Right cardiac atrium (tissue), 5 donors: ENCODE measurements around the gene KRTAP3-2. TPM values are rescaled to one million over a fixed set of nuclear protein-coding genes. Genes with fewer than 3 reads are reported as not detected.

Experiments used
- ATAC-seq, 2 donors: fragments of 200-7000 bp; cut with Tn5 transposase; one replicate each; pipeline versions ENCODE4 v1.8.0 to v1.9.1; 2020; ENCODE audit warnings: moderate library complexity in 2 of 2, mild to moderate bottlenecking in 1 of 2
- DNase-seq, 3 donors: peaks; one replicate each; pipeline ENCODE4 v3.0.0-alpha.2; 2020
- H3K27ac ChIP-seq: one replicate; pipeline ENCODE4 v1.5.1; 2013; ENCODE audit warnings: mild to moderate bottlenecking, low read length, control low read depth, moderate library complexity
- H3K27me3 ChIP-seq: one replicate; pipeline ENCODE4 v1.6.1; 2013; ENCODE audit not compliant: control insufficient read depth, insufficient read depth
- H3K4me1 ChIP-seq: one replicate; pipeline ENCODE4 v1.6.1; 2013; ENCODE audit warnings: low read length; ENCODE audit not compliant: control insufficient read depth, insufficient read depth
- H3K4me3 ChIP-seq: one replicate; pipeline ENCODE4 v1.5.1; 2013; ENCODE audit warnings: low read length, control low read depth
- H3K9me3 ChIP-seq: one replicate; pipeline ENCODE4 v1.6.1; 2013; ENCODE audit warnings: low read length; ENCODE audit not compliant: control insufficient read depth
- WGBS: extraction: QIAGEN DNeasy Blood & Tissue Kit; methylation state at CpG from one replicate; pipeline ENCODE4 v1.1.7; 2013; 5-methylcytosine and 5-hydroxymethylcytosine counted together
- intact Hi-C, 4 donors: fragments of 100-400 bp; cut with DNase I; formaldehyde crosslinking; loops; one replicate each; pipeline versions ENCODE4 v1.11.0 to v1.14.0; 2022 to 2023
- polyA plus RNA-seq: library from polyadenylated mRNA; stranded (reverse); fragments of 200-250 nt; gene quantifications from one replicate; pipeline ENCODE4 v1.2.3, GENCODE V29; 2013
- total RNA-seq, 4 donors: library from RNA; stranded (reverse); fragmentation: NEBNext Ultra II Directional; extraction: Animal tissue kit (Norgen Biotek cat#: 25700); gene quantifications; one replicate each; pipeline ENCODE4 v1.2.1, GENCODE V29; 2021
- donor health status: healthy with polysubstance abuse.
- donor health status: DM: no; HTN: yes; CAD: no.
- donor health status: DM: no; HTN: no; CAD: no.
- donor health status: DM: no; HTN: yes; CAD: no; lungs with severe emphysema.
- donor health status: DM: yes; HTN: yes; CAD: no.

Gene KRTAP3-2
- total and polyA plus RNA-seq, 5 donors = not detected

DNA sequence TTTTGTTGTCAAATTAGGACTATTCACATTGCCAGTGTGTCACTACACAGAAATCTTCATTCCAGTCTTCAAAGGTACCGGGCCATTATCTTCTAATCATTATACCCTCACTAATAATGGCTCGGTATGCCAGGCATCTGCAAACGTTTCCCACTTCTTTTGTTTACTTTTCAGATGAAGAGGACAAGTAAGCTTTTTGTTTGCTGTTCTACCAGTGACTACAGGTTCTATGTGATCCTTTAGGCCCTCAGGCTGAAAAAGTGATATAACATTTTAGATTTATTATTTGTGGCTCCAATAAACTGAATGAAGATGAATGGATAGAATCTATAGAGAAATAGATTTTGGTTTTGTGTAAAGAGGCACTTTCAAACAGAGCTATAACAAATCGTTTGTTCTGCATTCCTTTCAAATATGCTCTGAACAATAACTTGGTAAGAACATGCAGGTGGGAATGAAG, 9.6 kb upstream of the KRTAP3-2 start:
- DNase-seq (no peak), ATAC-seq (no peak)
- Histone ChIP-seq H3K9me3 (no peaks in the 10 kb centered on the region), H3K27ac (no peak overlapping the region), H3K4me3 (no peak overlapping the region), H3K27me3 (no peaks in the 10 kb centered on the region), H3K4me1 (no peaks in the 10 kb centered on the region)
- intact Hi-C loops = no loop called here
- 47% methylated on average over 4 of the region's 4 CpGs for WGBS

DNA sequence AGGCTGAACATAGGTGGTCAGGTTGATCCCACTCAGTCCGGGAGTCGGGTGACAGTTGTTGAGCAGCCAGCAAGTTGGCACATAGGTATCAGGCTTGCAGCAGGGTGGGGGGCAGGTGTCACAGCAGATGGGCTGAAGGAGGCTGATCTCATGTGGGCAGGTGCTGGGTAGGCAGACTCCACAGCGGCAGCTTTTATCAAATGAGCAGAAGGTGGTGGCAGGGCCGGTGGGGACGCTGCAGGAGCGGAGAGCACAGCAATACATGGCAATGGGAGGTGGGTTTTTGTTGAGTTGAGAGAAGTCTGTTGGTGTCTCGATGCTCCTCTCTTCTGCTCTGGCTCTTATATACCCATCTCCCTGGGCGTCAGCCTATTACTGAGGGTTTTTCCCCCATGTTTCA, 9.1 kb upstream of the KRTAP3-2 start, which contains the start of gene KRTAP3-1:
TSS of gene KRTAP3-1 (minus strand) at position 318 of the 400 bp plus-strand sequence. CDS start at position 264, 54 bp downstream.
- DNase-seq (no peak), ATAC-seq (no peak)
- H3K4me1 ChIP-seq = no peaks in the 10 kb centered on the region
- WGBS = 79% methylated on average over 8 of the region's 8 CpGs
- no peak within 1 kb of the TSS for H3K27ac ChIP-seq
- no peak within 1 kb of the TSS for H3K4me3 ChIP-seq
- H3K9me3 ChIP-seq = no peaks in the 10 kb centered on the region
- intact Hi-C loops = no loop called here
- H3K27me3 ChIP-seq = no peaks in the 10 kb centered on the region

DNA sequence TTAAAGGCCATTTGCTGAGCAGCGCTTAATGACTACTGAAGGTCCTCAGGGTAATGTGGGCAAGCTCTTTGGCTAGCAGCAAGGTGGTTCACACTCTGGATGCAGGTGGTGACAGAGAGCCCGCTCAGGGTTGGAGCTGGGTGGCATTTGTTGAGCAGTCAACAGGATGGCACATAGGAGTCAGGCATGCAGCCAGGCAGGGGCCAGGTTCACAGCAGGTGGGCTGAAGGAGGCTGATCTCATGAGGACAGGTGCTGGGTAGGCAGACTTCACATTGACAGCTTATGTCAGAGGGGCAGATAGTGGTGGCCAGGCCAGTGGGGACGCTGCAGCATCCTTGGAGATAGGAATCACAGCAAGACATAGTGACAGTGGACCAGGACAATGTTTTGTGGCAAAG, 4.7 kb upstream of the KRTAP3-2 start:
- Histone ChIP-seq H3K27ac (no peak overlapping the region), H3K4me1 (no peaks in the 10 kb centered on the region), H3K9me3 (no peaks in the 10 kb centered on the region), H3K4me3 (no peak overlapping the region), H3K27me3 (no peaks in the 10 kb centered on the region)
- 85% methylated on average over 3 of the region's 3 CpGs for WGBS
- DNase-seq (peak in 1 of 3 donors; percentile 27), ATAC-seq (no peak)
- intact Hi-C loops = no loop called here

DNA sequence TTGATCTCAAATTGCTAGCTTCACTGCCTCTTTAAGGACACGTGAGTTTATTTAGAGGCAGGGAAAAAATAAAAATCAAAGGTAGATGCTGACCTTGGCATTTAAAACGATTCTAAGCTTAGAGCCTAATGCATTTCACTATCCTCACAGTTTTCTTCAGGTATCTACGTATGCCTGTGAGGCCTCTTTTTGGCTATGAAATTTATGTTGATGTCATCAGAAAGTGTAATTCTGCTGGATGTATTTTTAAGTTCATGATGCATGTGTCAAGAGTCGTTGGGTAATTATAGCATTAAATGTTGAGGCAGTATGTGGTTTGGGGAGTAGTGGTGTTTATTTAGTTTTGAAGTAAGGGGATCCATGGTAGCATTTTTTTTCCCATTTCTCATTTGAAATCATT, 4.2 kb upstream of the KRTAP3-2 start:
- no peak overlapping the region for H3K4me3 ChIP-seq
- 61% methylated on average over 4 of the region's 4 CpGs for WGBS
- no peaks in the 10 kb centered on the region for H3K4me1 ChIP-seq
- DNase-seq (no peak), ATAC-seq (no peak)
- intact Hi-C loops = no loop called here
- no peaks in the 10 kb centered on the region for H3K27me3 ChIP-seq
- no peak overlapping the region for H3K27ac ChIP-seq
- no peaks in the 10 kb centered on the region for H3K9me3 ChIP-seq

DNA sequence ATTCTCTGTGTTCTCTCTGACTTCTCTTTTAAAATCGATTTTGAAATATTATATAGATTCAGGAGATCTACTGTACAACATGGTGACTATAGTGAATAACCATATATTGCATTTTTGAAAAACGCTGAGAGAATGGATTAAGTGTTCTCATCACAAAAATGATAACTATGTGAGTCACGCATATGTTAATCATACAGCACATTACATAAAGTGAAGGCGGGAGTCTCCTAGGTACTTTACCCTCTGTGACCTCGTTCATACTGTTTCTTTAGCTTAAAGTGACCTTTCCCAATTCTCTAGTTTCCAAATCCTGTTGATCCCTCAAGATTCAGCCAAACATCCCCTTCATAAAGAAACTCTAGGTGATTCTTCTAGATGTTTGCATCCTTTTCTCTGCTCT, 3.1 kb upstream of the KRTAP3-2 start:
- H3K27ac ChIP-seq = no peak overlapping the region
- DNase-seq (no peak), ATAC-seq (no peak)
- H3K9me3 ChIP-seq = no peaks in the 10 kb centered on the region
- no peaks in the 10 kb centered on the region for H3K27me3 ChIP-seq
- no peaks in the 10 kb centered on the region for H3K4me1 ChIP-seq
- intact Hi-C loops = no loop called here
- no peak overlapping the region for H3K4me3 ChIP-seq
- 58% methylated on average over 5 of the region's 5 CpGs for WGBS

DNA sequence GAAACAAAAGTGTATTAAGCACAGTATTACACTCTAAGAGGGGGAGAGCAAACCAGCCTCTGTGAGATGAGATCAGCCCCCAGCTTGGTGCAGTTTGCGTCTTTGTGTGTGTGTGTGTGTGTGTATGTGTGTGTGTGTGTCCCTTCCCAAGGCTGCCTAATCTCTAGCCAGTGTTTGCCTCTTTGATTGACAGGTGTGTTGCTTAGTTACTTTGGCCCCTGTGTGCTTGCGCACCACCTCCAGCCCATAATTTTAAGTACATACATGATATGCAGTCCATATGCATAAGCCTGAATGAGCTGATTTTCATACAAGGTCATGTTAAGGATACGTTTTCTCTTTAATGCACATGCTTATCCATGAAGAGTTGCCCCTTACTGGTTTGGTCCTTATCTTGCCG, 2.1 kb upstream of the KRTAP3-2 start:
- intact Hi-C loops = no loop called here
- DNase-seq (no peak), ATAC-seq (no peak)
- Histone ChIP-seq H3K4me1 (no peaks in the 10 kb centered on the region), H3K27ac (no peak overlapping the region), H3K4me3 (no peak overlapping the region), H3K9me3 (no peaks in the 10 kb centered on the region), H3K27me3 (no peaks in the 10 kb centered on the region)
- WGBS = 74% methylated on average over 4 of the region's 4 CpGs

DNA sequence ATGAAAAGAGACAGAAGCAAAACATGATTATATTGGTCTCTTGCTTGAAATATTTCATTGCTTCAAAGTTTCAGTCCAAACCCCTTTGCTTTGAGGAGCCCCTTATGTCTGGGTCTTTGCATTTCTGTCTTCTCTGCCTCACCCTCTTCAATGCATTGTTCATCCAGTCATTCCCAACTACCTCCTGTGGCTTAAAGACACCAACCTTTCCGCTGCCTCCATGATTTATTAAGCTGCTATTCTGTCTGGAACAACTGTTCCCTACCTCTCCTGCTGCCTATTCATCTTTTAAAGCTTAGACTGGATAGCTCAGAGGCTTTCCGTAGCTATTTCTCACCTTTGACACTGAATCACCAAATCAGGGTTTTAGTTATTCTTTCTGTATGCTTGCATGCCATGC, 2.3 kb downstream of the KRTAP3-2 start:
- H3K4me1 ChIP-seq = no peaks in the 10 kb centered on the region
- intact Hi-C loops = no loop called here
- WGBS = 70% methylated on average over 2 of the region's 2 CpGs
- H3K4me3 ChIP-seq = no peak overlapping the region
- no peak for DNase-seq
- no peaks in the 10 kb centered on the region for H3K9me3 ChIP-seq
- no peak for ATAC-seq
- H3K27me3 ChIP-seq = no peaks in the 10 kb centered on the region
- no peak overlapping the region for H3K27ac ChIP-seq

DNA sequence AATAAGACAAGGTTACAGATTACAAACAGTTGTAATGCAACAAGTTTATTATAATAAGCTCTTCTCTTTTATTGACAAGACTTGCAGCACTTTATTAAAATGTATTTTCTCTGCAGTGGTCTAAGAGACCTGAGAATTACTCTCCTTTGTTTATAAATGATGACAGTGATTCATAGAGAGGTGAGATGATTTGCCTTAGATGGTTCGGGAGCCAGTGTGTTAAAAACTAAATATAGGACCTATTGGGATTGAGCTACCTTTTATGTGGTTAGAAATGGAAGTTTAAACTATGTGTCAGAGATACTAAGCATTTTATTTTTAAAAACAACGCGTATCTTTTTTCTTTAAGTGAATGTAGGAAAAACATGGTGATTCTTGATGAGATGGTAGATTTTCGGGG, 2.9 kb downstream of the KRTAP3-2 start:
- Histone ChIP-seq H3K9me3 (no peaks in the 10 kb centered on the region), H3K4me1 (no peaks in the 10 kb centered on the region), H3K27ac (no peak overlapping the region), H3K27me3 (no peaks in the 10 kb centered on the region), H3K4me3 (no peak overlapping the region)
- ATAC-seq (no peak), DNase-seq (no peak)
- intact Hi-C loops = no loop called here
- WGBS = 81% methylated on average over 4 of the region's 4 CpGs

DNA sequence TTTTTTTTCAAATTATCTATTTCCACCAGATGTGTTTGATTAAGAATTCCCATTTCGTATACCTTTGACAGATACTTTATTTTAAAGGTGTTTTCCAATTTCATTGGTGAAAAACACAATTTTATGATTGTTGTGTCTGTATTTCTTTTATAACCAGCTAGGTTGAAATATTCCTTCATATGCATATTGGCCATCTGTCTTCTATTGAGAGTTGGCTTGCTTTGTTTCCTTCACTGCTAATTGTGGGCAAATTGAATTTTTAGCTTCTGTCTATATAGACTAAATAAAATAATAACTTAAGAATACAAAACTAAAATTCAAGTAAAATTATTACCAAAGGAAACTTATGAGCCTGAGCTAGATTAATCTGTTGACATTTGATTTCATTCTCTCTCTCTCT, 4.6 kb downstream of the KRTAP3-2 start:
- 54% methylated on average over 1 of the region's 1 CpG for WGBS
- intact Hi-C loops = no loop called here
- H3K27me3 ChIP-seq = no peaks in the 10 kb centered on the region

DNA sequence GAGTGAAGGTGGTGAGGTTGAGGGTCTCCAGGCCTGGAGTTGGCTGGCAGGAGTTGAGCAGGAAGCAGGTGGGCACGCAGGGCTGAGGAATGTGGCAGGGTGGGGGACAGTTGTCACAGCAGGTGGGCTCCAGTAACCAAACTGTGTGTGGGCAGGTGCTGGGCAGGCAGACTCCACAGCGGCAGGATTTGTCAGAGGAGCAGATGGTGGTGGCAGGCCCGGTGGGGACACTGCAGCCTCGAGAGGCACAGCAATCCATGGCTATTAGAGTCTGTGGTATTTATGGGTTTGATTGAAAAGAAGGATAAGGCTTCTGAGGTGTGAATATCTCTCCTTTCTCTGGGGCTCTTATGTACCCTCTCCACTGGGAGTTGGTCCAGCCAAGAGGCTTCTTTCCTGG, 5.9 kb downstream of the KRTAP3-2 start, which contains the start of gene KRTAP3-3:
TSS of gene KRTAP3-3 (minus strand) at position 326 of the 400 bp plus-strand sequence. CDS start at position 259, 67 bp downstream.
- ATAC-seq (no peak), DNase-seq (no peak)
- no peaks in the 10 kb centered on the region for H3K4me1 ChIP-seq
- no peak within 1 kb of the TSS for H3K27ac ChIP-seq
- no peak within 1 kb of the TSS for H3K4me3 ChIP-seq
- no peaks in the 10 kb centered on the region for H3K9me3 ChIP-seq
- intact Hi-C loops = no loop called here
- no peaks in the 10 kb centered on the region for H3K27me3 ChIP-seq
- 36% methylated on average over 4 of the region's 4 CpGs for WGBS

More for the DNA sequence above, 4.6 kb downstream of the KRTAP3-2 start:
- Histone ChIP-seq H3K4me3 (no peak overlapping the region), H3K9me3 (no peaks in the 10 kb centered on the region), H3K27ac (no peak overlapping the region), H3K4me1 (no peaks in the 10 kb centered on the region)
- DNase-seq (no peak), ATAC-seq (no peak)

DNA sequence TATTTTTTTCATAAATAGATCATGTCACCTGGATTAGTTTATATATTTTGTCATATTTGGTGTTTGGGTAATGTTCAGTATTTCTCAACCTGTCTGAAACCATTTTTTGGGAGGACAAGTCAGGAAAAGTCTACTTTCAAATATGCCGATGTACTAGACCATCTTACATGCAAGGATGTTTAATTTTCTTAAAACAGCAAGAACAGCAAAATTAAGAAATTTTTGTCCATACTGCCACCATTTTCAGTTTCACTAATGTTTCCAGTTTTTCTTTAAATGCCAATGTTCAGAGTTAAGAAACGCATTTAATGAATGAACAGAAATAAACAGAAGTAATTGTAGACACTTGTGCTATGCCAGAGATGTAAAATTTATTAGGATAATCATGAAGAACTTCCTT, 6.6 kb downstream of the KRTAP3-2 start:
- 96% methylated on average over 2 of the region's 2 CpGs for WGBS
- no peak for ATAC-seq
- Histone ChIP-seq H3K4me3 (no peak overlapping the region), H3K9me3 (no peaks in the 10 kb centered on the region), H3K27ac (no peak overlapping the region), H3K4me1 (no peaks in the 10 kb centered on the region), H3K27me3 (no peaks in the 10 kb centered on the region)
- intact Hi-C loops = no loop called here
- no peak for DNase-seq

DNA sequence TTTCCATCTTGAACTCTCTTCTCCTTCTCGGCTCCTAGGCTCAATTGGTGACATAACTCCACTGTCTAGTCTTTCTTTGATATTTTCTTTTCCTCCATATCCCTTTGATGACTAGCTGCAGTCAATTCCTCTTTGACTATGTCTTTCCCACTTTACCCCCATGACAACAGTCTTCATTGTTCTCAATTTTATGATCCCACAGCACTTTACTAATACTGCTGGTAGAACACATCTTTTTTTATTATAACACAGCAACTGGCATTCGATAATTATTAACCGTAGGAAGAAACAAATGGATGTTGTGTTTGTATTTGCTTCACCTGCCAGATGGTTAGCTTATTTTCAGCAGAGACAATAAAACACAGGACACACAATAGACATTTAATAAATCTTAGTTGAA, 7.0 kb downstream of the KRTAP3-2 start:
- intact Hi-C loops = no loop called here
- ATAC-seq = no peak
- Histone ChIP-seq H3K9me3 (no peaks in the 10 kb centered on the region), H3K4me3 (no peak overlapping the region), H3K4me1 (no peaks in the 10 kb centered on the region), H3K27ac (no peak overlapping the region), H3K27me3 (no peaks in the 10 kb centered on the region)
- no peak for DNase-seq
- 84% methylated on average over 3 of the region's 3 CpGs for WGBS
